ENCODE results near the gene A3GALT2. TPM values are rescaled to one million over a fixed set of nuclear protein-coding genes. Genes with fewer than 3 reads are reported as not detected.

Gene A3GALT2
- total and polyA plus RNA-seq, 8 donors, result not detected

- intact Hi-C loops (cut with DNase I; ENCODE audit: low total_unique reads), result loop anchor here (10.0 kb wide), 1 partner anchor 175 kb away; no protein-coding TSS in a partner anchor
- H3K36me3 ChIP-seq, result peaks cover 3 to 59% (median 52%) of the 10 kb centered on the region in 4 donors
- WGBS, 5 donors, result 90 to 97% (median 96%) methylated on average over 3 of the region's 3 CpGs
Observed at GRCh38 chr1:33289858-33290154, 31.1 kb downstream of the A3GALT2 start.

GRCh38 chr1:33288976-33289857 is 31.7 kb downstream of the A3GALT2 start:
- WGBS, 5 donors, result 89 to 97% (median 94%) methylated on average over 16 of the region's 16 CpGs
- H3K27me3 ChIP-seq, result no peaks in the 10 kb centered on the region
- H3K27ac ChIP-seq, result no peak overlapping the region
- no peaks in the 10 kb centered on the region for H3K9me3 ChIP-seq
- DNase-seq, result no peak
- intact Hi-C loops (cut with DNase I; ENCODE audit: low total_unique reads), result no loop called here
- no peak for TF ChIP-seq POLR2A (IDR thresholded peaks at IDR 0.05)
- TF ChIP-seq EP300 (IDR thresholded peaks at IDR 0.05), result no peak
- no peak for TF ChIP-seq POLR2AphosphoS5 (IDR thresholded peaks at IDR 0.05)
- TF ChIP-seq CTCF (IDR thresholded peaks at IDR 0.05), result no peak
- H3K36me3 ChIP-seq, result peaks cover 0 to 59% (median 48%) of the 10 kb centered on the region in 4 donors
- no peak overlapping the region for H3K4me3 ChIP-seq
- peaks cover 0 to 23% (median 0%) of the 10 kb centered on the region in 4 donors for H3K4me1 ChIP-seq

More at GRCh38 chr1:33289858-33290154, 31.1 kb downstream of the A3GALT2 start:
- DNase-seq, result no peak
- Histone ChIP-seq H3K4me1 (peaks cover 0 to 25% (median under 1%) of the 10 kb centered on the region in 4 donors), H3K27me3 (no peaks in the 10 kb centered on the region), H3K9me3 (no peaks in the 10 kb centered on the region), H3K4me3 (no peak overlapping the region), H3K27ac (no peak overlapping the region)
- TF ChIP-seq POLR2AphosphoS5 (IDR thresholded peaks at IDR 0.05) (no peak), EP300 (IDR thresholded peaks at IDR 0.05) (no peak), CTCF (IDR thresholded peaks at IDR 0.05) (no peak)

GRCh38 chr1:33287317-33287716 is 33.6 kb downstream of the A3GALT2 start:
- H3K27ac ChIP-seq, result no peak overlapping the region
- intact Hi-C loops (cut with DNase I; ENCODE audit: low total_unique reads), result no loop called here
- H3K9me3 ChIP-seq, result no peaks in the 10 kb centered on the region
- TF ChIP-seq POLR2AphosphoS5 (IDR thresholded peaks at IDR 0.05) (no peak), EP300 (IDR thresholded peaks at IDR 0.05) (no peak), CTCF (IDR thresholded peaks at IDR 0.05) (no peak), POLR2A (IDR thresholded peaks at IDR 0.05) (no peak)
- no peaks in the 10 kb centered on the region for H3K27me3 ChIP-seq
- 82 to 93% (median 84%) methylated on average over 2 of the region's 2 CpGs for WGBS, 5 donors
- peaks cover 0 to 15% (median 0%) of the 10 kb centered on the region in 4 donors for H3K4me1 ChIP-seq
- H3K4me3 ChIP-seq, result no peak overlapping the region
- DNase-seq, result no peak
- H3K36me3 ChIP-seq, result peaks cover 3 to 62% (median 49%) of the 10 kb centered on the region in 4 donors

GRCh38 chr1:33286451-33287185 is 34.3 kb downstream of the A3GALT2 start:
- Histone ChIP-seq H3K4me1 (peaks cover 0 to 15% (median 0%) of the 10 kb centered on the region in 4 donors), H3K27ac (no peak overlapping the region), H3K36me3 (peaks cover 10 to 69% (median 56%) of the 10 kb centered on the region in 4 donors), H3K9me3 (no peaks in the 10 kb centered on the region), H3K4me3 (no peak overlapping the region), H3K27me3 (no peaks in the 10 kb centered on the region)
- 64 to 82% (median 75%) methylated on average over 8 of the region's 8 CpGs for WGBS, 5 donors
- intact Hi-C loops (cut with DNase I; ENCODE audit: low total_unique reads), result no loop called here
- TF ChIP-seq EP300 (IDR thresholded peaks at IDR 0.05) (no peak), POLR2A (IDR thresholded peaks at IDR 0.05) (no peak), POLR2AphosphoS5 (IDR thresholded peaks at IDR 0.05) (no peak), CTCF (IDR thresholded peaks at IDR 0.05) (no peak)
- DNase-seq, result no peak

Data from stomach (tissue), 9 donors.